A673 (cell line): Measurements from ENCODE around the gene TMEM129.

Experiments used
- EZH2 ChIP-seq: fragments of 200-600 bp; sonication (generic); IDR thresholded peaks from 2 replicates; pipeline ENCODE4 v1.6.1; 2017; ENCODE audit warnings: borderline replicate concordance, low read depth, mild to moderate bottlenecking, mixed read lengths, antibody characterized with exemption, low read length; ENCODE audit not compliant: poor library complexity, severe bottlenecking
- TF ChIP-seq, protein P1 (sequence below): fragments of 300-800, 200-600 bp; sonication (generic); conservative IDR thresholded peaks from 2 replicates; pipeline ENCODE4 v1.5.1; 2017; ENCODE audit warnings: low read depth, mild to moderate bottlenecking, antibody characterized with exemption, low read length, moderate library complexity, mixed read lengths

DNA sequence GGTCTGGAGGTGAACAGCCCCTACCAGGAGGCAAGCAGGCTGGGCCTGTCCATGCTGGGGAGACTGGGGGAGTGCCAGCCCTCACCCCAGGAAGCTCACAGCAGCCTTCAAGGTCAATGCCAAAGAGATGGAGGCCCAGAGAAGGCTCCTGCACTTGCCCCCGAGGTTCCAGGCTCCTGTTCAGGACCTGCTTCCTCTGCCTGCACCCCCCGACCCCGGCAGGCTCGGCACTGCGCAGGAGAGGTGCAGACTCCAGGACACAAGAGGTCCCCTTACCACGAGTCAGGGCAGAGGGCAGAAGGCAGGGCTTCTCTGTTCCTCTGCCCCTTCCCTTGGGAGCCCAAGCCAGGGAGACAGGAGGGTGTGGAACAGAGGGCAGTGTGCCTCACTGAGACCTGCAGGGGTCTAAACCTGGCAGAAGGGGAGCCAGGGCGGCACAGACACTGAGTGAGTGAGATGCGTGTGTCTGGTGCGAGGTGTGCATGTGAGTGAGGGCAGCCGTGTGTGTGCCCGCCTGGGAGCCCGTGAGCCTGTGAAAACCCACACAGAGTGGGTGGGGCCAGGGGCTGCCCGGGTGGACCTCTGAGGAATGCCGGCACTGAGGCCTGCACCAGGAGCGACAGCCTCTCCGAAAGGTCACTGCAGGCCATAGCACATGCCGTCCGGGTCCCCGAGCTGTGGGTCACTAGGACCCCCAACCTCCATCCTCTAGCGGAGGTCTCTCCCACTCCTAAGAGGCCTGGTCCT, 41.3 kb upstream of the TMEM129 start:
- TF ChIP-seq, protein P1, sequence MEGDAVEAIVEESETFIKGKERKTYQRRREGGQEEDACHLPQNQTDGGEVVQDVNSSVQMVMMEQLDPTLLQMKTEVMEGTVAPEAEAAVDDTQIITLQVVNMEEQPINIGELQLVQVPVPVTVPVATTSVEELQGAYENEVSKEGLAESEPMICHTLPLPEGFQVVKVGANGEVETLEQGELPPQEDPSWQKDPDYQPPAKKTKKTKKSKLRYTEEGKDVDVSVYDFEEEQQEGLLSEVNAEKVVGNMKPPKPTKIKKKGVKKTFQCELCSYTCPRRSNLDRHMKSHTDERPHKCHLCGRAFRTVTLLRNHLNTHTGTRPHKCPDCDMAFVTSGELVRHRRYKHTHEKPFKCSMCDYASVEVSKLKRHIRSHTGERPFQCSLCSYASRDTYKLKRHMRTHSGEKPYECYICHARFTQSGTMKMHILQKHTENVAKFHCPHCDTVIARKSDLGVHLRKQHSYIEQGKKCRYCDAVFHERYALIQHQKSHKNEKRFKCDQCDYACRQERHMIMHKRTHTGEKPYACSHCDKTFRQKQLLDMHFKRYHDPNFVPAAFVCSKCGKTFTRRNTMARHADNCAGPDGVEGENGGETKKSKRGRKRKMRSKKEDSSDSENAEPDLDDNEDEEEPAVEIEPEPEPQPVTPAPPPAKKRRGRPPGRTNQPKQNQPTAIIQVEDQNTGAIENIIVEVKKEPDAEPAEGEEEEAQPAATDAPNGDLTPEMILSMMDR: no peak
- no peak for TF ChIP-seq EZH2
